B cell (primary cell): ENCODE data around the gene DDA1. TPM values are rescaled to one million over a fixed set of nuclear protein-coding genes. Genes with fewer than 3 reads are reported as not detected.

Experiments used
- ATAC-seq: fragments of 200-7000 bp; cut with Tn5 transposase; one replicate; pipeline ENCODE4 v1.10.0; 2021; ENCODE audit warnings: low read depth, mild to moderate bottlenecking, moderate number of reproducible peaks, moderate library complexity
- CTCF ChIA-PET: fragments of 350-600 bp; sonication (Branson Sonifier 250); formaldehyde crosslinking; loops from one replicate; lab custom pipeline; 2021; ENCODE audit warnings: antibody characterized with exemption, inconsistent platforms; lab: Charles Lee
- POLR2A ChIA-PET: fragments of 350-600 bp; sonication (Branson Sonifier 250); formaldehyde crosslinking; loops from one replicate; lab custom pipeline; 2021; ENCODE audit warnings: antibody characterized with exemption; lab: Charles Lee
- DNase-seq: peaks from one replicate; pipeline ENCODE4 v3.0.0; 2013
- H2AFZ ChIP-seq: 2 replicates; pipeline ENCODE4 v1.6.1; 2012; ENCODE audit warnings: mild to moderate bottlenecking, low read depth, low read length; ENCODE audit not compliant: insufficient read depth, poor library complexity, severe bottlenecking
- H3K27ac ChIP-seq, 2 donors: 1 replicate in 1 of 2; 2 replicates in 1 of 2; pipeline ENCODE4 v1.5.1; 2012 to 2013; ENCODE audit warnings: low read length in 2 of 2, mild to moderate bottlenecking in 2 of 2, moderate library complexity in 1 of 2
- H3K27me3 ChIP-seq, 4 experiments: fragments of 200-600 bp in 1 of 4; sonication (generic) in 1 of 4; replicated peaks in 1 of 4; 1 replicate in 2 of 4; 2 replicates in 2 of 4; pipeline versions ENCODE4 v1.6.1 to v1.7.0; 2013 to 2016; ENCODE audit warnings: low read length in 3 of 4, mild to moderate bottlenecking in 2 of 4, mixed read lengths in 1 of 4, moderate library complexity in 1 of 4; ENCODE audit not compliant: insufficient read depth in 4 of 4, control insufficient read depth in 3 of 4; ENCODE audit errors: control extremely low read depth in 1 of 4
- H3K36me3 ChIP-seq, 2 experiments: replicated peaks in 1 of 2; 1 replicate in 1 of 2; 2 replicates in 1 of 2; pipeline versions ENCODE4 v1.6.1 to v1.7.1; 2013; ENCODE audit warnings: low read length in 1 of 2; ENCODE audit not compliant: insufficient read depth in 2 of 2, control insufficient read depth in 1 of 2; ENCODE audit errors: control extremely low read depth in 1 of 2, extremely low read depth in 1 of 2
- H3K4me1 ChIP-seq, 2 donors: fragments of 200-600 bp in 1 of 2; sonication (generic) in 1 of 2; 1 replicate in 1 of 2; 2 replicates in 1 of 2; pipeline versions ENCODE4 v1.5.1 to v1.6.1; 2013 to 2017; ENCODE audit warnings: low read length in 2 of 2; ENCODE audit not compliant: control insufficient read depth in 2 of 2, insufficient read depth in 2 of 2
- H3K4me2 ChIP-seq: replicated peaks from 2 replicates; pipeline ENCODE3; 2012; ENCODE audit warnings: mild to moderate bottlenecking, low read depth, low read length; ENCODE audit not compliant: poor library complexity, severe bottlenecking
- H3K4me3 ChIP-seq, 5 experiments: fragments of 200-600 bp in 1 of 5; sonication (generic) in 1 of 5; 1 replicate in 3 of 5; 2 replicates in 2 of 5; pipeline versions ENCODE4 v1.5.1 to v1.7.0; 2011 to 2016; ENCODE audit warnings: low read length in 4 of 5, mild to moderate bottlenecking in 4 of 5, low read depth in 2 of 5, control low read depth in 1 of 5, moderate library complexity in 1 of 5; ENCODE audit not compliant: insufficient read depth in 1 of 5; ENCODE audit errors: control extremely low read depth in 1 of 5, extremely low read depth in 1 of 5
- H3K79me2 ChIP-seq: fragments of 200-600 bp; sonication (generic); one replicate; pipeline ENCODE4 v1.6.0; 2016; ENCODE audit warnings: low read length; ENCODE audit not compliant: control insufficient read depth, insufficient read depth
- H3K9ac ChIP-seq: fragments of 200-600 bp; sonication (generic); 2 replicates; pipeline ENCODE4 v1.6.1; 2017; ENCODE audit warnings: mild to moderate bottlenecking, low read length, moderate library complexity
- H3K9me3 ChIP-seq, 3 donors: one replicate each; pipeline versions ENCODE4 v1.6.1 to v1.7.1; 2013; ENCODE audit warnings: low read length in 2 of 3; ENCODE audit not compliant: control insufficient read depth in 2 of 3, insufficient read depth in 1 of 3; ENCODE audit errors: control extremely low read depth in 1 of 3
- H4K20me1 ChIP-seq: 2 replicates; pipeline ENCODE4 v1.6.0; 2012; ENCODE audit warnings: mild to moderate bottlenecking, low read length; ENCODE audit not compliant: insufficient read depth, control insufficient read depth, poor library complexity, severe bottlenecking
- H3K27ac Mint-ChIP-seq: one replicate; pipeline ENCODE4 v1.8.0; 2021; ENCODE audit warnings: mixed read lengths
- H3K27me3 Mint-ChIP-seq: one replicate; pipeline ENCODE4 v1.8.0; 2021; ENCODE audit warnings: mixed read lengths
- H3K4me1 Mint-ChIP-seq: one replicate; pipeline ENCODE4 v1.8.0; 2021; ENCODE audit warnings: mixed read lengths
- H3K4me3 Mint-ChIP-seq: one replicate; pipeline ENCODE4 v1.8.0; 2021; ENCODE audit warnings: mixed read lengths
- H3K9me3 Mint-ChIP-seq: one replicate; pipeline ENCODE4 v1.8.0; 2022; ENCODE audit warnings: mixed read lengths; ENCODE audit not compliant: insufficient read depth
- CTCF ChIP-seq: fragments of 200-600 bp; IDR thresholded peaks from one replicate; pipeline ENCODE4 v1.8.0; 2022; ENCODE audit warnings: antibody characterized with exemption, mild to moderate bottlenecking
- EZH2 ChIP-seq: IDR thresholded peaks from 2 replicates; pipeline ENCODE4 v1.6.1; 2012; ENCODE audit warnings: borderline replicate concordance, low read depth, mild to moderate bottlenecking, moderate library complexity, low read length; ENCODE audit not compliant: insufficient read depth, poor library complexity, severe bottlenecking
- WGBS: methylation state at CpG from one replicate; pipeline ENCODE4 v1.1.5; 2013; ENCODE audit warnings: missing lambda C conversion rate; ENCODE audit not compliant: insufficient coverage; 5-methylcytosine and 5-hydroxymethylcytosine counted together
- intact Hi-C: fragments of 100-400 bp; cut with micrococcal nuclease; formaldehyde crosslinking; loops from one replicate; pipeline ENCODE4 v1.10.0; 2022
- polyA plus RNA-seq: library from polyadenylated mRNA; depleted of rRNA; stranded (reverse); fragments of >200 nt; gene quantifications from 2 replicates; pipeline ENCODE4 v1.2.3, GENCODE V29; 2012
- total RNA-seq, 2 donors: library from RNA; stranded (reverse); fragments of 120-200 nt in 1 of 2; gene quantifications; 1 replicate in 1 of 2; 2 replicates in 1 of 2; pipeline versions ENCODE4 v1.2.3 to v1.2.4, GENCODE V29; 2013 to 2022

Gene DDA1
- total and polyA plus RNA-seq, 2 donors (not counting 1 experiment from before 2014, with no cell fraction given) = 38.4 TPM

GRCh38 chr19:17332360-17332676, 23.0 kb downstream of the DDA1 start:
- Mint-ChIP-seq H3K4me1 (peaks cover 39% of the 10 kb centered on the region), H3K4me3 (no peak overlapping the region), H3K27ac (no peak overlapping the region), H3K27me3 (peaks cover 6% of the 10 kb centered on the region), H3K9me3 (no peaks in the 10 kb centered on the region)
- Histone ChIP-seq H3K27ac (no peak overlapping the region), H3K36me3 (no peaks in the 10 kb centered on the region), H3K4me2 (no peak overlapping the region), H3K9ac (no peak overlapping the region), H3K9me3 (peaks cover 0 to 10% (median 0%) of the 10 kb centered on the region in 3 donors), H3K79me2 (no peaks in the 10 kb centered on the region), H3K27me3 (peaks cover 0 to 25% (median 1%) of the 10 kb centered on the region in 4 experiments), H3K4me3 (no peak overlapping the region), H2AFZ (no peak overlapping the region), H3K4me1 (peaks cover 25 to 35% of the 10 kb centered on the region in 2 donors), H4K20me1 (no peaks in the 10 kb centered on the region)
- intact Hi-C loops = no loop called here
- TF ChIP-seq CTCF (no peak), EZH2 (no peak)
- ChIA-PET CTCF (interaction anchor here (0.6 to 1.3 kb wide), 6 partner anchors 13 to 167 kb away, joined by 3 to 4 read pairs (median 3); no protein-coding TSS in a partner anchor), POLR2A (interaction anchor here (0.6 to 1.4 kb wide), 2 partner anchors 13 to 23 kb away, joined by 4 to 5 read pairs; partner anchors contain the start of gene DDA1)
- DNase-seq = no peak
- 94% methylated on average over 8 of the region's 8 CpGs for WGBS
- ATAC-seq = no peak

- Histone ChIP-seq H3K9ac (no peak overlapping the region), H3K4me3 (no peak overlapping the region), H3K36me3 (no peaks in the 10 kb centered on the region), H3K79me2 (peaks cover under 1% of the 10 kb centered on the region), H2AFZ (no peak overlapping the region), H4K20me1 (no peaks in the 10 kb centered on the region), H3K27me3 (peaks cover 0 to 25% (median 1%) of the 10 kb centered on the region in 4 experiments), H3K9me3 (peaks cover 0 to 10% (median 0%) of the 10 kb centered on the region in 3 donors), H3K4me1 (peaks cover 26 to 39% of the 10 kb centered on the region in 2 donors), H3K27ac (no peak overlapping the region), H3K4me2 (no peak overlapping the region)
- H3K9me3 Mint-ChIP-seq = no peaks in the 10 kb centered on the region
- H3K4me1 Mint-ChIP-seq = peaks cover 42% of the 10 kb centered on the region
- DNase-seq = peak; percentile 49
- no peak for TF ChIP-seq EZH2
- no peak for TF ChIP-seq CTCF
- 98% methylated on average over 43 of the region's 45 CpGs for WGBS
- POLR2A ChIA-PET = interaction anchor here (0.6 to 1.4 kb wide), 2 partner anchors 14 to 24 kb away, joined by 4 to 5 read pairs; partner anchors contain the start of gene DDA1
- no peak overlapping the region for H3K27ac Mint-ChIP-seq
- no peak overlapping the region for H3K4me3 Mint-ChIP-seq
- intact Hi-C loops = no loop called here
- no peak for ATAC-seq
- H3K27me3 Mint-ChIP-seq = peaks cover 6% of the 10 kb centered on the region
- CTCF ChIA-PET = interaction anchor here (0.7 to 1.6 kb wide), 7 partner anchors 11 to 59 kb away, joined by 3 to 6 read pairs (median 4); no protein-coding TSS in a partner anchor
Measured at GRCh38 chr19:17332677-17333581, 23.6 kb downstream of the DDA1 start.
